Central memory CD8-positive, alpha-beta T cell (primary cell): ENCODE results near the gene ZNF582.
A peak's percentile ranks its signal among the peaks of the same experiment; 100 is the strongest.

ENCODE experiments used
- ATAC-seq: fragments of 150-1000 bp; cut with Tn5 transposase; replicated peaks from 2 replicates; pipeline ENCODE4 v1.10.0; 2022; ENCODE audit warnings: mild to moderate bottlenecking, moderate FRiP score, moderate number of reproducible peaks; ENCODE audit not compliant: poor library complexity, severe bottlenecking; ENCODE audit errors: extremely low read depth
- DNase-seq, 2 donors: peaks; one replicate each; pipeline ENCODE4 v3.0.0; 2021; ENCODE audit warnings: low spot score in 2 of 2
- H3K27ac Mint-ChIP-seq: one replicate; pipeline ENCODE4 v1.8.0; 2022; ENCODE audit warnings: low read depth, mild to moderate bottlenecking, moderate library complexity, mixed read lengths
- H3K27me3 Mint-ChIP-seq: one replicate; pipeline ENCODE4 v1.8.0; 2022; ENCODE audit warnings: mixed read lengths
- H3K36me3 Mint-ChIP-seq: one replicate; pipeline ENCODE4 v1.8.0; 2022; ENCODE audit warnings: mild to moderate bottlenecking, moderate library complexity, mixed read lengths; ENCODE audit not compliant: insufficient read depth
- H3K4me1 Mint-ChIP-seq: one replicate; pipeline ENCODE4 v1.8.0; 2022; ENCODE audit warnings: mixed read lengths
- H3K4me3 Mint-ChIP-seq: one replicate; pipeline ENCODE4 v1.8.0; 2022; ENCODE audit warnings: mild to moderate bottlenecking, moderate library complexity, mixed read lengths
- H3K9me3 Mint-ChIP-seq: one replicate; pipeline ENCODE4 v1.8.0; 2022; ENCODE audit warnings: mixed read lengths

Gene ZNF582

DNA sequence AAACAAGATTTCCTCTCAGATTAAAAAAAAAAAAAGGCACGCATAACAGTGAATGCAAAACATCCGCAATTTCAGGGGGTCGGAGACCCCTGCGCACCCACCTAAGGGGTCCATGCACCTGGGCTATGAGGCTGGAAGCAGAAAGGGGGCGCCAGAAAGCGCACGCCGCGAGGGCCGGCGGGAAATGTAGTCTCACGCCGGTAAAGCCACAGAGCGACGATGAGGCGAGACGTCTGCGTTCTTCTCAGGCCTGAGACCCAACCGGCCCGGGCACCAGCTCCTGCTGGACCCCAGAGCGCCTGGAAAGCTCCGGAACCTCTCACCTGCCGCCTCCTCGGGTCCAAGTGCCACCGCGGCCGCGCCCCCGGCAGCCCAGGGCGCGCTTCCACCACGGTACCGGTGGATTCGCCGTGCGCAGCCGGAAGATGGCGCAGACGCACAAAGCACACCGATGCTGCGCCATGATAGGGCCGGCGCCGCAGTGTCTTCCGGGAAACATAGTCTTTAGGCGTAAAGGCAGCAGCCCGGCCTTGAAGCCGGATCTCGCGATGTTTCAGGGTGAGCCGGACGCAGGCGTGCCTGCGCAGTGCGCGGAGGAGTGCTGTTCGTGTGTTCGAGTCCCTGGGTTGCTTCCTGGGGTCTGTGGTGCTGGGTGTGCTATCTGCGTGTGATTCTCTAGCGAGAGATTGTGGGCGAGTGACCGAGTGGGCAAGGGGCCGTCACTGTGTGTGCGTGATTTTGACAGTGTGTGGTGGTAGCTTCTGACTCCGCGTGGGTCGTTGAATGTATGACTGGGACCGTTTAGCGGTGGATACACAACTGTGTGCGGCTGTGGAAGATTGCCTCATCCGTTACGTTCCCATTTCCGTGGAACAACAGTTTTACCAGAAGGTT lies at the start of gene ZNF582:
Gene ZNF582, minus strand, starts transcription at position 416 of the 894 bp plus-strand sequence. CDS start 1,782 bp downstream, outside the sequence.
- ATAC-seq, result peak; percentile 99

DNA sequence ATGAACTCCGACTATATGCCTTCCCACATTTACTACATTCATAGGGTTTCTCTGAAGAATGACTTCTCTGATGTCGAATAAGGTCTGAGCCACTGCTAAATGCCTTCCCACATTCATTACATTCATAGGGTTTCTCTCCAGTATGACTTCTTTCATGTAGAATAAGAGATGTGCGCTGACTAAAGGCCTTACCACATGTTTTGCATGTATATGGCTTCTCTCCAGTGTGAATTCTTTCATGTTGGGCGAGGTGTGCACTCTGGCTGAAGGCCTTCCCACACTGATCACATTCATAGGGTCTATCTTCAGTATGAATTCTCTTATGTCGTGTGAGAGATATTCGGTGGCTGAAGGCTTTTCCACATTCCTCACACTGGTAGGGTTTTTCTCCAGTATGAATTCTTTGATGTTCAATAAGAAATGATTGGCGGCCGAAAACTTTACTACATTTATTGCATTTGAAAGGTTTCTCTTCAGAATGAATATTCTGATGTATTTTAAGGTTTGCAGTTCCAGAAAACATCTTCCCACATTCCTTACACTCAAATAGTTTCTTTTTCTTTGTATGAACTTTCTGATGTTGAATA lies 48.0 kb upstream of the ZNF582 start:
- DNase-seq (no peak), ATAC-seq (no peak)
- Mint-ChIP-seq H3K4me3 (no peak overlapping the region), H3K36me3 (peaks cover 2% of the 10 kb centered on the region), H3K9me3 (peaks cover 50% of the 10 kb centered on the region), H3K27me3 (no peaks in the 10 kb centered on the region), H3K4me1 (no peaks in the 10 kb centered on the region), H3K27ac (no peak overlapping the region)

More for the DNA sequence above, at the start of gene ZNF582:
- Mint-ChIP-seq H3K4me3 (peak within 1 kb of the TSS; percentile 94), H3K27me3 (no peaks in the 10 kb centered on the region), H3K36me3 (peaks cover 20% of the 10 kb centered on the region), H3K4me1 (peaks cover 11% of the 10 kb centered on the region), H3K9me3 (peaks cover 33% of the 10 kb centered on the region), H3K27ac (peak within 1 kb of the TSS; percentile 98)
- peak; percentile 77 to 86 for DNase-seq

DNA sequence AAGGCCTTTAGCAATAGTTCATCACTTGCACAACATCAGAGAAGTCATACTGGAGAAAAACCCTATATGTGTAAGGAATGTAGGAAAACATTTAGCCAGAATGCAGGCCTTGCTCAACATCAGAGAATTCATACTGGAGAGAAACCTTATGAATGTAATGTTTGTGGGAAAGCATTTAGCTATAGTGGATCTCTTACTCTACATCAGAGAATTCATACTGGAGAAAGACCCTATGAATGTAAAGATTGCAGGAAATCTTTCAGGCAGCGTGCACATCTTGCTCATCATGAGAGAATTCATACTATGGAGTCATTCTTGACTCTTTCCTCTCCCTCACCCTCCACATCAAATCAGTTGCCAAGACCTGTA lies 30.6 kb upstream of the ZNF582 start:
- H3K27me3 Mint-ChIP-seq, result no peaks in the 10 kb centered on the region
- no peak overlapping the region for H3K27ac Mint-ChIP-seq
- no peak for ATAC-seq
- DNase-seq, result no peak
- H3K9me3 Mint-ChIP-seq, result peaks cover 34% of the 10 kb centered on the region
- no peak overlapping the region for H3K4me3 Mint-ChIP-seq
- H3K36me3 Mint-ChIP-seq, result peaks cover 13% of the 10 kb centered on the region
- no peaks in the 10 kb centered on the region for H3K4me1 Mint-ChIP-seq

GRCh38 chr19:56423276-56423984 lies 30.1 kb upstream of the ZNF582 start:
- no peak for ATAC-seq
- H3K27ac Mint-ChIP-seq, result no peak overlapping the region
- DNase-seq, result no peak
- no peaks in the 10 kb centered on the region for H3K4me1 Mint-ChIP-seq
- peaks cover 13% of the 10 kb centered on the region for H3K36me3 Mint-ChIP-seq
- peaks cover 34% of the 10 kb centered on the region for H3K9me3 Mint-ChIP-seq
- H3K4me3 Mint-ChIP-seq, result no peak overlapping the region
- H3K27me3 Mint-ChIP-seq, result no peaks in the 10 kb centered on the region

- peak overlapping the region; percentile 79 for H3K4me3 Mint-ChIP-seq
- ATAC-seq, result no peak
- DNase-seq, result no peak
- H3K27ac Mint-ChIP-seq, result peak overlapping the region; percentile 96
- H3K4me1 Mint-ChIP-seq, result peaks cover 20% of the 10 kb centered on the region
- H3K27me3 Mint-ChIP-seq, result no peaks in the 10 kb centered on the region
- H3K9me3 Mint-ChIP-seq, result peaks cover 43% of the 10 kb centered on the region
- H3K36me3 Mint-ChIP-seq, result peaks cover 26% of the 10 kb centered on the region
These were observed 11.7 kb upstream of the ZNF582 start for GRCh38 chr19:56405062-56405461.

DNA sequence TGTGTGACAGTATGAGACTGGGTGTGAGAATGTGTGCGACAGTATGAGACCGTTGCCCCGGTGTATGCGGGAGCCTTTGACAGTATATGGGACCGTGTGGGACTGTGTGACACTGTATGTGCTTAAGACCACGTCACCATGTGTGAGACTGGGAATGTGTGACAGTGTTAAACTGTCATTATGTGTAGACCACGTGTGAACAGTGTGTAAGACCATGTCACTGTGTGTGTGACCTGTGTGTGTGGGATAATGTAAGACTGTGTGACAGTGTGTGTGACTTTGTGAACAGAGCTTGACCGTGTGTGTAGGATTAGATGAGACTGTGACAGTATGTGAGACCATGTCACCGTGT lies 11.3 kb upstream of the ZNF582 start:
- ATAC-seq (peak; percentile 53), DNase-seq (no peak)
- Mint-ChIP-seq H3K9me3 (peaks cover 41% of the 10 kb centered on the region), H3K36me3 (peaks cover 24% of the 10 kb centered on the region), H3K4me1 (peaks cover 20% of the 10 kb centered on the region), H3K4me3 (peak overlapping the region; percentile 79), H3K27ac (peak overlapping the region; percentile 96), H3K27me3 (no peaks in the 10 kb centered on the region)

- H3K9me3 Mint-ChIP-seq, result peaks cover 42% of the 10 kb centered on the region
- DNase-seq (peak; percentile 84 to 88), ATAC-seq (peak; percentile 71)
- H3K27ac Mint-ChIP-seq, result peak within 1 kb of the TSS; percentile 96
- H3K4me3 Mint-ChIP-seq, result peak within 1 kb of the TSS; percentile 79
- H3K36me3 Mint-ChIP-seq, result peaks cover 23% of the 10 kb centered on the region
- H3K27me3 Mint-ChIP-seq, result no peaks in the 10 kb centered on the region
- peaks cover 20% of the 10 kb centered on the region for H3K4me1 Mint-ChIP-seq
These were observed 10.7 kb upstream of the ZNF582 start, which contains the start of gene ZNF583 for GRCh38 chr19:56403764-56404704. TSS of gene ZNF583 (plus strand) at chr19:56404332. CDS start at chr19:56407115, 2,783 bp downstream.

GRCh38 chr19:56403261-56403660 lies 9.9 kb upstream of the ZNF582 start:
- DNase-seq (no peak), ATAC-seq (no peak)
- Mint-ChIP-seq H3K36me3 (peaks cover 16% of the 10 kb centered on the region), H3K27ac (peak overlapping the region; percentile 96), H3K27me3 (no peaks in the 10 kb centered on the region), H3K4me3 (peak overlapping the region; percentile 79), H3K4me1 (peaks cover 20% of the 10 kb centered on the region), H3K9me3 (peaks cover 35% of the 10 kb centered on the region)

GRCh38 chr19:56400485-56400884 lies 7.2 kb upstream of the ZNF582 start:
- Mint-ChIP-seq H3K27ac (no peak overlapping the region), H3K36me3 (peaks cover 7% of the 10 kb centered on the region), H3K9me3 (peaks cover 35% of the 10 kb centered on the region), H3K4me3 (no peak overlapping the region), H3K27me3 (no peaks in the 10 kb centered on the region), H3K4me1 (peaks cover 14% of the 10 kb centered on the region)
- ATAC-seq, result no peak
- DNase-seq, result no peak

DNA sequence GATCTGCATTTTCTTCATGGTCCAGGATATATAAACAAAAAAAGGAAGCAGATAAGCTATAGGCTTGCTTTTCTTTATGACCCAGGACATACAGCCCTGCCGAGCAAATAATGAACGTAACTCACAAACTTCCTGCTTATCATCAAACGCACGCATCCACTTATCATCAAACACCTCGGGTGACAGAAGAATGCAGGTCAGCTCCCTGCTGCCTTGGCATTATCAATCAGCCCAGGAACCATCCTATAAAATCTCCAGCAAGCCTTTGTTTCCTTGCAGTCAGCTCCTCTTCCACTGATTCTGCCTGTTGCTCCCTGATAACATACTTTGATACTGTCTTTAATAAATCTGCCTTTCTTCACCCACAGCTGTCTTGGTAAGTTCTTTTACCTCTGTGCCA lies 5.5 kb upstream of the ZNF582 start:
- Mint-ChIP-seq H3K4me1 (peaks cover under 1% of the 10 kb centered on the region), H3K27ac (no peak overlapping the region), H3K4me3 (no peak overlapping the region), H3K36me3 (peaks cover 3% of the 10 kb centered on the region), H3K9me3 (peaks cover 22% of the 10 kb centered on the region), H3K27me3 (no peaks in the 10 kb centered on the region)
- no peak for ATAC-seq
- DNase-seq, result no peak

DNA sequence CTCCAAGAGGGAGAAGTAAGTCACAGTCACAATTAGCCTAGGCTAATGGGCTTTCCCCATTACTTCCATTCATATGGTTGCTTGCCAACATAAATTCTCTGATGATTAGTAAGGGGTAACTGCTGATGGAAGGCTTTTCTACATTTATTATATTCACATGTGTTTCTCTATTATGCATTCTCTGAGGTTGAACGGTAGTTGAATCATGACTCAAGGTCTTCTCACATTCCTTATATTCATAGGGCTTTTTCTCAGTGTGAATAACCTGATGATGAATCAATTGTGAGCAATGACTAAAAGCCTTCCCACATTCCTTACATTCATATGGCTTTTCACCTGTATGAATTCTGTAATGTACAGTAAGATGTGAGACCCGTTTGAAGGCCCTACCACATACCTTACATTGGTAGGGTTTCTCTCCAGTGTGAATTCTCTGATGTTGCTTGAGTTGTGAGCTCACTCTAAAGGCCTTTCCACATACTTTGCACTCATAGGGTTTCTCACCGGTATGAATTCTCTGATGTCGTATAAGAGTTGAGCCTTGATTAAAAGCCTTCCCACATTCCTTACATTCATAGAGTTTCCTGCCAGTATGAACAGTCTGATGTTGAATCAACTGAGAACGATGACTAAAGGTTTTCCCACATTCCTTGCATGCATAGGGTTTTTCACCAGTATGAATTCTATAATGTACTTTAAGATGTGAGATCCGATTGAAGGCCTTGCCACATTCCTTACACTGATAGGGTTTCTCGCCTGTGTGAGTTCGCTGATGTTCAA lies 9.3 kb downstream of the ZNF582 start:
- Mint-ChIP-seq H3K4me1 (no peaks in the 10 kb centered on the region), H3K4me3 (no peak overlapping the region), H3K27me3 (no peaks in the 10 kb centered on the region), H3K9me3 (peaks cover 29% of the 10 kb centered on the region), H3K27ac (no peak overlapping the region), H3K36me3 (peaks cover 7% of the 10 kb centered on the region)
- DNase-seq (no peak), ATAC-seq (no peak)
